HG03280 (cell line): ENCODE data around the gene MIGA2.

Experiments
- ATAC-seq: cut with Tn5 transposase; IDR thresholded peaks from one replicate; pipeline ENCODE4 v1.9.1; 2021; ENCODE audit warnings: mild to moderate bottlenecking, moderate library complexity; ENCODE audit not compliant: unreplicated experiment

Gene MIGA2

GRCh38 chr9:129010267-129010975 is 26.0 kb upstream of the MIGA2 start:
- no peak for ATAC-seq

GRCh38 chr9:129011170-129011569 is 25.3 kb upstream of the MIGA2 start:
- no peak for ATAC-seq

GRCh38 chr9:129011761-129012181 is 24.7 kb upstream of the MIGA2 start:
- no peak for ATAC-seq

GRCh38 chr9:129012343-129012742 is 24.1 kb upstream of the MIGA2 start:
- ATAC-seq, result no peak

- no peak for ATAC-seq
Observed at GRCh38 chr9:129012893-129013448, 23.5 kb upstream of the MIGA2 start.

GRCh38 chr9:129013674-129014073 is 22.8 kb upstream of the MIGA2 start:
- ATAC-seq, result no peak

GRCh38 chr9:129014124-129014523 is 22.3 kb upstream of the MIGA2 start:
- no peak for ATAC-seq

GRCh38 chr9:129014608-129015007 is 21.8 kb upstream of the MIGA2 start:
- ATAC-seq, result no peak

- peak; percentile 87 for ATAC-seq
Observed at GRCh38 chr9:129021091-129021490, 15.3 kb upstream of the MIGA2 start.

GRCh38 chr9:129022037-129022436 is 14.4 kb upstream of the MIGA2 start:
- no peak for ATAC-seq

GRCh38 chr9:129023036-129023907 is 13.2 kb upstream of the MIGA2 start:
- no peak for ATAC-seq

- ATAC-seq, result no peak
Observed at GRCh38 chr9:129023908-129024233, 12.6 kb upstream of the MIGA2 start.

- no peak for ATAC-seq
Observed at GRCh38 chr9:129026442-129027223, 9.8 kb upstream of the MIGA2 start.

- ATAC-seq, result no peak
Observed at GRCh38 chr9:129027224-129027684, 9.2 kb upstream of the MIGA2 start.

- ATAC-seq, result peak; percentile 37
Observed at GRCh38 chr9:129027685-129028191, 8.7 kb upstream of the MIGA2 start.

GRCh38 chr9:129028192-129028966 is 8.0 kb upstream of the MIGA2 start, which contains the start of gene SH3GLB2:
Gene SH3GLB2 (minus strand): TSS chr9:129028331. CDS start chr9:129028154, 177 bp downstream.
- peak; percentile 90 for ATAC-seq

GRCh38 chr9:129030191-129030590 is 6.2 kb upstream of the MIGA2 start:
- no peak for ATAC-seq

GRCh38 chr9:129031514-129031913 is 4.9 kb upstream of the MIGA2 start:
- no peak for ATAC-seq

GRCh38 chr9:129032541-129033159 is 3.8 kb upstream of the MIGA2 start:
- no peak for ATAC-seq

- no peak for ATAC-seq
Observed at GRCh38 chr9:129033216-129033615, 3.2 kb upstream of the MIGA2 start.
